ENCODE results near the gene DGKI. TPM values are rescaled to one million over a fixed set of nuclear protein-coding genes. Genes with fewer than 3 reads are reported as not detected.

The DGKI gene
- total and polyA plus RNA-seq, 7 donors = under 0.01 to 0.56 (median 0.44) TPM; not detected in 2

DNA sequence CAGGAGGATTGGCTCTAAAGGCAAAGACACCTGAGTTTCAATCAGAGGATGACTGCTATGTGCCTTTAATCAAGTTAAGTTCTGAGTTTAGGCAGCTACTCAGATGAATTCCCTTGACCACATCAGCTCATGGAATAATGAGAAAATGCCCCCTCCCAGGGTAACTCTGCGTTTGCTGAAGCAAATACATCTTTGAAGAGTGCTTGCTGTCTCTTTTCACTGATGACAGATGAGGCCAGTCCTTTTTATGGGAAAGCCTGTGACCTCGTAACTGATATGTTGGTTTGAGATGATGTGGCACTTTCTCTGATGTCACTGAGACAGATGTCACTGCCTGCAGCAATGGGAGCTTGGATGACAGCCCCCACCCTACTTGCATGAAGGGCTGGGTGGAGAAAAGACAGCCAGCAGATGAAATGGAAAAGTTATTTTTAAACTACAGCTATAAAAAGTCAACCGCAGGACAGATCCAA is 43.7 kb upstream of the DGKI start:
- peaks cover 0 to 3% of the 10 kb centered on the region in 2 donors for H3K36me3 ChIP-seq (ENCODE audit: insufficient read depth in 1 of 2, low read depth in 1 of 2)
- WGBS, 3 donors = 14 to 30% (median 19%) methylated on average over 3 of the region's 3 CpGs

DNA sequence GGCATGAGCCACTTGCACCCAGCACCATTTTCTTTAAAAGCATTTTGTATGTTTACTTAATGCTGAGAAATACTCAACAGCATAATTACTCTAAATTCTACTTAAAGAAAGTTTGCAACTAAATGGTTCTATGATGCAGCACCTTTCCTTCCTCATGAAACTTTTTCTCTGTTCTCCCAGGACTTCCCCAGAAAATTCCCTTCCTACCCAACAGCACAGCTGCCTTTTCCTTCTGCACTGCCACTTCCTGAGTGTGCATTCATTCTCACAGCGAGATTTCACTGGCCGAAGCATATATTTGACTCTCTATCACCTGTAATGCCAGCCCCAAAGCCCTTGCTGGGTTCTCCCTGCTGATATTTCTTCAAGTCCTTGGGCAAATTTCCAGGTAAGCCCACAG is 41.5 kb upstream of the DGKI start:
- intact Hi-C loops (cut with DNase I) = no loop called here

More for the DNA sequence above, 43.7 kb upstream of the DGKI start:
- DNase-seq = peak; percentile 53 to 76
- Histone ChIP-seq H3K27ac (peak overlapping the region; percentile 82), H3K9me3 (no peaks in the 10 kb centered on the region), H3K4me3 (peak overlapping the region; percentile 11), H3K27me3 (ENCODE audit: insufficient read depth in 3 of 3, low read length in 2 of 3) (no peaks in the 10 kb centered on the region), H3K4me1 (peaks cover 21% of the 10 kb centered on the region)
- TF ChIP-seq, protein P1, sequence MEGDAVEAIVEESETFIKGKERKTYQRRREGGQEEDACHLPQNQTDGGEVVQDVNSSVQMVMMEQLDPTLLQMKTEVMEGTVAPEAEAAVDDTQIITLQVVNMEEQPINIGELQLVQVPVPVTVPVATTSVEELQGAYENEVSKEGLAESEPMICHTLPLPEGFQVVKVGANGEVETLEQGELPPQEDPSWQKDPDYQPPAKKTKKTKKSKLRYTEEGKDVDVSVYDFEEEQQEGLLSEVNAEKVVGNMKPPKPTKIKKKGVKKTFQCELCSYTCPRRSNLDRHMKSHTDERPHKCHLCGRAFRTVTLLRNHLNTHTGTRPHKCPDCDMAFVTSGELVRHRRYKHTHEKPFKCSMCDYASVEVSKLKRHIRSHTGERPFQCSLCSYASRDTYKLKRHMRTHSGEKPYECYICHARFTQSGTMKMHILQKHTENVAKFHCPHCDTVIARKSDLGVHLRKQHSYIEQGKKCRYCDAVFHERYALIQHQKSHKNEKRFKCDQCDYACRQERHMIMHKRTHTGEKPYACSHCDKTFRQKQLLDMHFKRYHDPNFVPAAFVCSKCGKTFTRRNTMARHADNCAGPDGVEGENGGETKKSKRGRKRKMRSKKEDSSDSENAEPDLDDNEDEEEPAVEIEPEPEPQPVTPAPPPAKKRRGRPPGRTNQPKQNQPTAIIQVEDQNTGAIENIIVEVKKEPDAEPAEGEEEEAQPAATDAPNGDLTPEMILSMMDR (IDR thresholded peaks at IDR 0.05) = no peak
- peak; percentile 95 to 99 (median 98) for ATAC-seq
- intact Hi-C loops (cut with DNase I) = no loop called here

DNA sequence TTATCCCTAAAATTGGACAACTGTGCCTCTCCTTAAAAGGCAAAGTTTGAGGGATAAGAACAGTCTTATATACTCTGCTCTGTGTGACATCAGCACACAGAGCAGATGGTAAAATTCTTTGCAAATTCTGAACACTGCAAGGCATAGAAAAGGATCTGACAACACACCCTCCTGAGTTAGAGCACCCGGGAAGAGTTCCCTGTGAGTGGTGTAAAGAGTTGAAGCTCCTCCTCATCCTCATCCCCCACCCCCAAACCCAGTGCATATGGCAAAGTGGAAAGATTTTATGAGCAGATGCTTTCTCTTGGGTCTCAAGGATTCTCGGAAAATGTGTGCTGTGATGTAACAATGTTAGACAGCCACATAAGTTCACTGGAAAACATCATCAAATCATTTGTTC is 40.0 kb upstream of the DGKI start:
- Histone ChIP-seq H3K4me1 (peaks cover 19% of the 10 kb centered on the region), H3K27me3 (ENCODE audit: insufficient read depth in 3 of 3, low read length in 2 of 3) (no peaks in the 10 kb centered on the region), H3K4me3 (no peak overlapping the region), H3K27ac (no peak overlapping the region), H3K9me3 (no peaks in the 10 kb centered on the region), H3K36me3 (ENCODE audit: insufficient read depth in 1 of 2, low read depth in 1 of 2) (peaks cover 0 to 35% of the 10 kb centered on the region in 2 donors)
- intact Hi-C loops (cut with DNase I) = no loop called here
- DNase-seq = no peak
- ATAC-seq = no peak
- 61 to 71% (median 67%) methylated on average over 2 of the region's 2 CpGs for WGBS, 3 donors
- TF ChIP-seq, protein P1 (IDR thresholded peaks at IDR 0.05) = no peak

More for the DNA sequence above, 41.5 kb upstream of the DGKI start:
- no peak overlapping the region for H3K4me3 ChIP-seq
- ATAC-seq = no peak
- peaks cover 21% of the 10 kb centered on the region for H3K4me1 ChIP-seq
- H3K27me3 ChIP-seq (ENCODE audit: insufficient read depth in 3 of 3, low read length in 2 of 3) = no peaks in the 10 kb centered on the region
- TF ChIP-seq, protein P1 (IDR thresholded peaks at IDR 0.05) = no peak
- H3K36me3 ChIP-seq (ENCODE audit: insufficient read depth in 1 of 2, low read depth in 1 of 2) = peaks cover 0 to 26% of the 10 kb centered on the region in 2 donors
- H3K9me3 ChIP-seq = no peaks in the 10 kb centered on the region
- no peak for DNase-seq
- H3K27ac ChIP-seq = no peak overlapping the region
- 81 to 91% (median 83%) methylated on average over 2 of the region's 2 CpGs for WGBS, 3 donors

DNA sequence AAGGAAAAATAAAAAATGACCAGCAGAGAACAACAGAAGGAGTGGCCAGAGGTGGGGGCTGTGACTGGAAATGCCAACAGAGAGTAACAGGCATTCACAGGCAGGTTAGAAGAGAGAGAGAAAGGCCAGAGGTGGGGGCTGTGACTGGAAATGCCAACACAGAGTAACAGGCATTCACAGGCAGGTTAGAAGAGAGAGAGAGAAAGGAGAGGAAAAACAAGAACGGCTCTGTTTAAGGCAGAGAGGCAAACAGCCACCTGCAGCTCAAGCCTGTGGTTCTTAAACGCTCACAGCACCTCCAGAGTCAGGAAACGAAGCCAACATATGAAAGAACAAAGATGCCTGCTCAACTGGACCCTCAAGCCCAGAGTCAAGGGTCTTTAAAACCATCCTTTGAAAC is 39.5 kb upstream of the DGKI start:
- WGBS, 3 donors = 76 to 81% (median 79%) methylated on average over 3 of the region's 3 CpGs
- peaks cover 14% of the 10 kb centered on the region for H3K4me1 ChIP-seq
- intact Hi-C loops (cut with DNase I) = no loop called here
- TF ChIP-seq, protein P1 (IDR thresholded peaks at IDR 0.05) = no peak
- ATAC-seq = no peak
- H3K4me3 ChIP-seq = no peak overlapping the region
- no peak for DNase-seq
- H3K36me3 ChIP-seq (ENCODE audit: insufficient read depth in 1 of 2, low read depth in 1 of 2) = peaks cover 0 to 40% of the 10 kb centered on the region in 2 donors
- H3K9me3 ChIP-seq = no peaks in the 10 kb centered on the region
- H3K27me3 ChIP-seq (ENCODE audit: insufficient read depth in 3 of 3, low read length in 2 of 3) = no peaks in the 10 kb centered on the region
- H3K27ac ChIP-seq = no peak overlapping the region

DNA sequence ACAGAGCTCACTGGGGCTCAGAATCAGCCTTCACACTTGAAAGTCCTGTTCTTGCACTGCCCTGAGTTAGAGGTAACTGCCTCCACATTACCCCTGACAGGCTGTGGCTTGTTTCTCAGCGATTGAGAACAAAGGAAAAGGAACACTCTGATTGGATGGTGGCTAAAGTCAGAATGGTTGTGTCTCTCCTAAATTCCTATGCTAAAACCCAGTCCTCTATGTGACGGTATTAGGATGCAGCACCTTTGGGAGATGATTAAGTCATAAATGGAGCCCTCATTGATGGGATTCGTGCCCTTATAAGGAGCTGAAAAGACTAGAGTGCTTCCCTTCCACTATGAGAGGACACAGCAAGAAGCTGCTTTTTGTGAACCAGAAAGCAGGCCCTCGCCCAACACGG is 38.9 kb upstream of the DGKI start:
- Histone ChIP-seq H3K27me3 (ENCODE audit: insufficient read depth in 3 of 3, low read length in 2 of 3) (no peaks in the 10 kb centered on the region), H3K4me1 (peaks cover 10% of the 10 kb centered on the region), H3K4me3 (no peak overlapping the region), H3K27ac (no peak overlapping the region), H3K36me3 (ENCODE audit: insufficient read depth in 1 of 2, low read depth in 1 of 2) (peaks cover 0 to 46% of the 10 kb centered on the region in 2 donors), H3K9me3 (no peaks in the 10 kb centered on the region)
- WGBS, 3 donors = 92% methylated on average over 5 of the region's 5 CpGs
- intact Hi-C loops (cut with DNase I) = no loop called here
- ATAC-seq = no peak
- no peak for DNase-seq
- TF ChIP-seq, protein P1 (IDR thresholded peaks at IDR 0.05) = no peak
